ENCODE data around the gene RAD51B. TPM values are rescaled to one million over a fixed set of nuclear protein-coding genes. Genes with fewer than 3 reads are reported as not detected.

RAD51B gene
- total RNA-seq, 1 experiment from 2014 or later, result 8.5 TPM

DNA sequence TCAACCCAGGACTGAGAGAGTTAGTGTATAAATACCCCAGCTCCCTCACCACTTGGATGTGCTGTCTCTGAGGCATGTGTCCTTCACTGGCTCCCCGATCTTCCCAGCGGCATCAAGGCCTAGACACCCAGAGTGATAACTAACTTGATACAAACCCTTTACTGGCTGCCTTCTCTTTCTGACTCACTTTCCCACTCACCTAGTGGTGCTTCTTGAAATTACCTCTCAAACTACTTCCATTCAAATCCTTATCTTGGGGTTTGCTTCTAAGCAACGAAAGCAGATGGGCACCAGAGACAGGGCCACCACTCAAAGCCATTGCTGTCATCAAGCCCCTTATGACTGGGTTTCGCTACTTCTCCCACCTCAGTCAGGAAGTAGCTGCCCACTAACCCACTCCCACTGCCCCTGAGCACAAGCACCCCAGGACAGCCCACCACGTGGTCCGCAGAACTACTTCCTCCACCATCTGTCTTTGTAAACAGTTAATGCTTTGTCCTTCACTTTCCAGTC, 956.1 kb downstream of the RAD51B start:
- intact Hi-C loops (cut with micrococcal nuclease; ENCODE audit: unreplicated experiment), result no loop called here
- no peak overlapping the region for H3K27ac ChIP-seq (ENCODE audit: low read length)
- no TSS peak for BruUV-seq (replicated peaks)
- POLR2A ChIA-PET, result no interaction called here
- in situ Hi-C loops (cut with HindIII; ENCODE audit: low pct_unique_long_range_greater_than_20kb, low sequenced_read_pairs), result no loop called here
- no peak overlapping the region for H3K4me3 ChIP-seq (ENCODE audit: low read depth in 2 of 2, low read length in 2 of 2)
- CTCF ChIA-PET, result interaction anchor here (0.6 kb wide), 1 partner anchor 164 kb away, joined by 4 read pairs; no protein-coding TSS in a partner anchor
- H3K27me3 ChIP-seq (ENCODE audit: control insufficient read depth, insufficient read depth, low read length), result no peaks in the 10 kb centered on the region
- no peaks in the 10 kb centered on the region for H3K36me3 ChIP-seq (ENCODE audit: control insufficient read depth, insufficient read depth, low read length)
- peaks cover 3% of the 10 kb centered on the region; the same call in 1 of the 2 replicates for H3K9me3 ChIP-seq (ENCODE audit: control insufficient read depth, insufficient read depth, low read depth, low read length)
- DNase-seq (ENCODE audit: low read depth, low spot score) (no peak), ATAC-seq (no peak)
- TF ChIP-seq SIN3A (IDR thresholded peaks at IDR 0.05; ENCODE audit: borderline replicate concordance, insufficient read depth, low read depth, low read length), result no peak
- TF ChIP-seq POLR2AphosphoS5 (IDR thresholded peaks at IDR 0.05; ENCODE audit: low read depth, low read length), result no peak
- TF ChIP-seq REST (IDR thresholded peaks at IDR 0.05; ENCODE audit: insufficient read depth in 1 of 2, low read depth in 2 of 2, low read length in 1 of 2), result no peak
- TF ChIP-seq, protein P1, sequence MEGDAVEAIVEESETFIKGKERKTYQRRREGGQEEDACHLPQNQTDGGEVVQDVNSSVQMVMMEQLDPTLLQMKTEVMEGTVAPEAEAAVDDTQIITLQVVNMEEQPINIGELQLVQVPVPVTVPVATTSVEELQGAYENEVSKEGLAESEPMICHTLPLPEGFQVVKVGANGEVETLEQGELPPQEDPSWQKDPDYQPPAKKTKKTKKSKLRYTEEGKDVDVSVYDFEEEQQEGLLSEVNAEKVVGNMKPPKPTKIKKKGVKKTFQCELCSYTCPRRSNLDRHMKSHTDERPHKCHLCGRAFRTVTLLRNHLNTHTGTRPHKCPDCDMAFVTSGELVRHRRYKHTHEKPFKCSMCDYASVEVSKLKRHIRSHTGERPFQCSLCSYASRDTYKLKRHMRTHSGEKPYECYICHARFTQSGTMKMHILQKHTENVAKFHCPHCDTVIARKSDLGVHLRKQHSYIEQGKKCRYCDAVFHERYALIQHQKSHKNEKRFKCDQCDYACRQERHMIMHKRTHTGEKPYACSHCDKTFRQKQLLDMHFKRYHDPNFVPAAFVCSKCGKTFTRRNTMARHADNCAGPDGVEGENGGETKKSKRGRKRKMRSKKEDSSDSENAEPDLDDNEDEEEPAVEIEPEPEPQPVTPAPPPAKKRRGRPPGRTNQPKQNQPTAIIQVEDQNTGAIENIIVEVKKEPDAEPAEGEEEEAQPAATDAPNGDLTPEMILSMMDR (IDR thresholded peaks at IDR 0.05), result no peak
- no peak for TF ChIP-seq TCF7L2 (IDR thresholded peaks at IDR 0.05; ENCODE audit: low read depth, low read length)
- no peaks in the 10 kb centered on the region; the same call in 1 of the 2 replicates for H3K4me1 ChIP-seq (ENCODE audit: control insufficient read depth, insufficient read depth, low read length)

- in situ Hi-C loops (cut with HindIII; ENCODE audit: low pct_unique_long_range_greater_than_20kb, low sequenced_read_pairs) (no loop called here), intact Hi-C loops (cut with micrococcal nuclease; ENCODE audit: unreplicated experiment) (no loop called here)
- ATAC-seq (no peak), DNase-seq (ENCODE audit: low read depth, low spot score) (no peak)
- POLR2A ChIA-PET, result no interaction called here
- no peak overlapping the region for H3K27ac ChIP-seq (ENCODE audit: low read length)
- peaks cover 3% of the 10 kb centered on the region for H3K4me1 ChIP-seq (ENCODE audit: control insufficient read depth, insufficient read depth, low read length)
- no peak overlapping the region for H3K4me3 ChIP-seq (ENCODE audit: low read depth in 2 of 2, low read length in 2 of 2)
- H3K27me3 ChIP-seq (ENCODE audit: control insufficient read depth, insufficient read depth, low read length), result no peaks in the 10 kb centered on the region
- BruUV-seq (replicated peaks), result no TSS peak
- H3K9me3 ChIP-seq (ENCODE audit: control insufficient read depth, insufficient read depth, low read depth, low read length), result peaks cover 3% of the 10 kb centered on the region; the same call in 1 of the 2 replicates
- TF ChIP-seq POLR2AphosphoS5 (IDR thresholded peaks at IDR 0.05; ENCODE audit: low read depth, low read length) (no peak), REST (IDR thresholded peaks at IDR 0.05; ENCODE audit: insufficient read depth in 1 of 2, low read depth in 2 of 2, low read length in 1 of 2) (no peak), TCF7L2 (IDR thresholded peaks at IDR 0.05; ENCODE audit: low read depth, low read length) (no peak), SIN3A (IDR thresholded peaks at IDR 0.05; ENCODE audit: borderline replicate concordance, insufficient read depth, low read depth, low read length) (no peak)
- TF ChIP-seq, protein P1 (IDR thresholded peaks at IDR 0.05), result no peak
- CTCF ChIA-PET, result interaction anchor here (0.6 kb wide), 1 partner anchor 15 kb away, joined by 4 read pairs; no protein-coding TSS in a partner anchor
- H3K36me3 ChIP-seq (ENCODE audit: control insufficient read depth, insufficient read depth, low read length), result no peaks in the 10 kb centered on the region
Observed at GRCh38 chr14:68777644-68778043, 958.1 kb downstream of the RAD51B start.
